K562 (cell line): ENCODE measurements around the gene LAMTOR5. TPM values are rescaled to one million over a fixed set of nuclear protein-coding genes. Genes with fewer than 3 reads are reported as not detected.

ENCODE experiments used
- CEBPG ChIP-seq, 3 experiments: fragments of 200-800 bp in 1 of 3; sonication (Bioruptor generic) in 1 of 3; sonication (generic) in 1 of 3; formaldehyde crosslinking in 1 of 3; IDR thresholded peaks in 2 of 3; conservative IDR thresholded peaks in 1 of 3; 2 replicates each; pipeline versions ENCODE4 v1.6.1 to v1.8.0; 2016 to 2022; ENCODE audit warnings: missing compliant biosample characterization in 2 of 3, missing genetic modification characterization in 2 of 3, mild to moderate bottlenecking in 1 of 3, missing genetic modification reagents in 1 of 3
- JUND ChIP-seq, 2 experiments: IDR thresholded peaks; 2 replicates in 1 of 2; 3 replicates in 1 of 2; pipeline ENCODE4 v1.6.1; 2011; ENCODE audit warnings: borderline replicate concordance in 2 of 2, low read depth in 2 of 2, low read length in 2 of 2, improper control_type of control experiment in 1 of 2, missing biosample characterization in 1 of 2, missing genetic modification characterization in 1 of 2, missing genetic modification reagents in 1 of 2
- KAT8 ChIP-seq: fragments of 450-650 bp; IDR thresholded peaks from 2 replicates; pipeline ENCODE4 v1.6.1; 2016; ENCODE audit warnings: low read depth, mild to moderate bottlenecking
- NCOA1 ChIP-seq: fragments of 450-650 bp; IDR thresholded peaks from 2 replicates; pipeline ENCODE4 v1.6.1; 2016; ENCODE audit warnings: low read depth
- NFE2 ChIP-seq: IDR thresholded peaks from 2 replicates; pipeline ENCODE4 v1.6.1; 2014; ENCODE audit warnings: antibody characterized with exemption, low read depth
- NFRKB ChIP-seq: fragments of 450-650 bp; IDR thresholded peaks from 2 replicates; pipeline ENCODE4 v1.6.1; 2016; ENCODE audit warnings: low read depth
- PRDM10 ChIP-seq: fragments of 450-650 bp; IDR thresholded peaks from 2 replicates; pipeline ENCODE4 v1.6.1; 2018; ENCODE audit not compliant: partially characterized antibody
- RBM25 ChIP-seq: fragments of 200-400 bp; formaldehyde crosslinking; IDR thresholded peaks from 2 replicates; pipeline ENCODE4 v1.6.1; 2018; ENCODE audit warnings: low read length, low read depth, moderate library complexity; ENCODE audit not compliant: severe bottlenecking
- SMAD4 ChIP-seq: fragments of 250-450 bp; sonication (Bioruptor Pico); conservative IDR thresholded peaks from 2 replicates; pipeline ENCODE4 v1.8.0; 2021; ENCODE audit warnings: inconsistent platforms, mild to moderate bottlenecking, moderate library complexity
- SMARCA4 ChIP-seq: fragments of 450-650 bp; IDR thresholded peaks from 2 replicates; pipeline ENCODE4 v1.6.1; 2016
- TEAD4 ChIP-seq, 2 experiments: sonication (generic) in 1 of 2; formaldehyde crosslinking in 1 of 2; IDR thresholded peaks; 2 replicates each; pipeline versions ENCODE4 v1.6.1 to v1.8.0; 2012 to 2022; ENCODE audit warnings: borderline replicate concordance in 1 of 2, inconsistent platforms in 1 of 2, low read length in 1 of 2, mild to moderate bottlenecking in 1 of 2, missing genetic modification reagents in 1 of 2
- ZBTB17 ChIP-seq: fragments of 450-650 bp; formaldehyde crosslinking; IDR thresholded peaks from 2 replicates; pipeline ENCODE4 v1.4.0; 2020; ENCODE audit warnings: mild to moderate bottlenecking
- ZBTB33 ChIP-seq: sonication (generic); formaldehyde crosslinking; IDR thresholded peaks from 2 replicates; pipeline ENCODE4 v1.8.1; 2023; ENCODE audit warnings: mild to moderate bottlenecking, missing genetic modification reagents
- ZHX1 ChIP-seq: fragments of 150-350 bp; conservative IDR thresholded peaks from 2 replicates; pipeline ENCODE4 v1.6.1; 2014; ENCODE audit warnings: low read length
- ZNF143 ChIP-seq: sonication (generic); formaldehyde crosslinking; IDR thresholded peaks from 2 replicates; pipeline ENCODE4 v1.9.0; 2022; ENCODE audit warnings: mild to moderate bottlenecking, missing genetic modification reagents
- ZNF232 ChIP-seq: sonication (generic); formaldehyde crosslinking; IDR thresholded peaks from 2 replicates; pipeline ENCODE4 v1.8.0; 2022; ENCODE audit warnings: mild to moderate bottlenecking, missing genetic modification reagents
- ZNF436 ChIP-seq: fragments of 250-450, 450-650 bp; sonication (Bioruptor Pico); formaldehyde crosslinking; IDR thresholded peaks from 2 replicates; pipeline ENCODE4 v1.7.0; 2020; ENCODE audit warnings: mild to moderate bottlenecking
- ZNF740 ChIP-seq, 3 experiments: fragments of 200-800 bp in 1 of 3; sonication (Bioruptor generic) in 1 of 3; sonication (generic) in 1 of 3; formaldehyde crosslinking in 1 of 3; IDR thresholded peaks; 2 replicates each; pipeline versions ENCODE4 v1.6.1 to v1.8.0; 2016 to 2022; ENCODE audit warnings: mild to moderate bottlenecking in 2 of 3, missing compliant biosample characterization in 2 of 3, missing genetic modification characterization in 2 of 3, missing genetic modification reagents in 1 of 3
- polyA plus RNA-seq, 8 experiments: library from polyadenylated mRNA; depleted of rRNA in 4 of 8; stranded (reverse) in 5 of 8; unstranded in 3 of 8; fragments of >200 nt; fragmentation: Nextera tagmentation in 2 of 8; fragmentation: Illumina TruSeq in 1 of 8; extraction: Ambion mirVana in 2 of 8; extraction: Trizol in 1 of 8; gene quantifications; 2 replicates each; pipeline versions ENCODE4 v1.2.1 to v1.2.3, GENCODE V29; 2011 to 2014; ENCODE audit warnings: inconsistent platforms in 1 of 8, missing spikeins in 1 of 8
- total RNA-seq, 7 experiments: library from RNA; depleted of rRNA in 6 of 7; stranded (reverse); fragments of >200 nt in 6 of 7; fragmentation: Illumina TruSeq in 2 of 7; extraction: Trizol in 2 of 7; gene quantifications; 2 replicates each; pipeline versions ENCODE4 v1.2.1 to v1.2.3, GENCODE V29; 2011 to 2021; ENCODE audit warnings: low replicate concordance in 1 of 7

Gene LAMTOR5
- total and polyA plus RNA-seq, 9 of the 15 experiments (the other 6 are each of a cell fraction or from before 2014, with no cell fraction given) = 118 to 712 (median 241) TPM

- TF ChIP-seq NFE2 = peak; percentile 32
- TF ChIP-seq SMAD4 (CRISPR knock-in tag) = no peak
- TF ChIP-seq ZNF143 (CRISPR knock-in tag) = no peak
- TF ChIP-seq PRDM10 = no peak
- TF ChIP-seq ZBTB17 (CRISPR knock-in tag) = no peak
- TF ChIP-seq ZBTB33 (CRISPR knock-in tag) = no peak
- TF ChIP-seq TEAD4 (IDR thresholded peaks at IDR 0.05; ENCODE audit: low read length) = peak; percentile 38
- TF ChIP-seq TEAD4 (CRISPR knock-in tag; IDR thresholded peaks at IDR 0.05; ENCODE audit: borderline replicate concordance) = no peak
- TF ChIP-seq KAT8 = no peak
- TF ChIP-seq ZNF436 = no peak
- no peak for TF ChIP-seq NFRKB
- TF ChIP-seq NCOA1 = no peak
- peak; percentile 64; the same call in 1 of the 2 replicates for TF ChIP-seq JUND (IDR thresholded peaks at IDR 0.05; ENCODE audit: borderline replicate concordance, low read depth, low read length)
- TF ChIP-seq JUND (tag; IDR thresholded peaks at IDR 0.05; ENCODE audit: borderline replicate concordance, low read depth, low read length) = peak; percentile 49; the same call in 1 of the 3 replicates
- peak; percentile 44 for TF ChIP-seq RBM25
- TF ChIP-seq SMARCA4 = peak; percentile 21; the same call in 1 of the 2 replicates
- TF ChIP-seq ZNF232 (CRISPR knock-in tag) = no peak
- no peak for TF ChIP-seq CEBPG (CRISPR knock-in tag; IDR thresholded peaks at IDR 0.05)
- TF ChIP-seq CEBPG (tag; conservative IDR thresholded peaks at IDR 0.05 in 1 of 2, IDR thresholded peaks at IDR 0.05 in 1 of 2) = no peak
- TF ChIP-seq ZHX1 = no peak
- no peak for TF ChIP-seq ZNF740 (CRISPR knock-in tag; IDR thresholded peaks at IDR 0.05)
- TF ChIP-seq ZNF740 (tag; IDR thresholded peaks at IDR 0.05) = no peak
These were observed 994 bp upstream of the LAMTOR5 start (continued) for GRCh38 chr1:110408488-110408887.
